ENCODE measurements around the gene MALRD1. TPM values are rescaled to one million over a fixed set of nuclear protein-coding genes. Genes with fewer than 3 reads are reported as not detected.

Gene MALRD1
- total and polyA plus RNA-seq, 7 donors = 0.34 to 4.7 (median 2.1) TPM; not detected in 2

GRCh38 chr10:19777806-19778205, 729.2 kb downstream of the MALRD1 start:
- no peaks in the 10 kb centered on the region for H3K4me1 ChIP-seq
- TF ChIP-seq POLR2AphosphoS5 (IDR thresholded peaks at IDR 0.05) (no peak), POLR2A (IDR thresholded peaks at IDR 0.05) (no peak), CTCF (IDR thresholded peaks at IDR 0.05) (no peak), EP300 (IDR thresholded peaks at IDR 0.05) (no peak)
- H3K4me3 ChIP-seq = no peak overlapping the region
- no peaks in the 10 kb centered on the region for H3K36me3 ChIP-seq
- no peaks in the 10 kb centered on the region for H3K27me3 ChIP-seq
- DNase-seq = no peak
- intact Hi-C loops (cut with DNase I) = no loop called here
- H3K27ac ChIP-seq = no peak overlapping the region
- 31 to 50% methylated on average over 2 of the region's 2 CpGs for WGBS, 2 donors
- no peaks in the 10 kb centered on the region for H3K9me3 ChIP-seq

GRCh38 chr10:19778996-19779395, 730.4 kb downstream of the MALRD1 start:
- no peak for DNase-seq
- 67 to 70% methylated on average over 2 of the region's 2 CpGs for whole genome bisulfite sequencing, 2 donors
- Histone ChIP-seq H3K27ac (no peak overlapping the region), H3K4me3 (no peak overlapping the region), H3K27me3 (no peaks in the 10 kb centered on the region), H3K36me3 (no peaks in the 10 kb centered on the region), H3K9me3 (no peaks in the 10 kb centered on the region), H3K4me1 (no peaks in the 10 kb centered on the region)
- intact Hi-C loops (cut with DNase I) = no loop called here
- no peak for TF ChIP-seq EP300 (IDR thresholded peaks at IDR 0.05)

GRCh38 chr10:19782430-19783089, 734.0 kb downstream of the MALRD1 start:
- Histone ChIP-seq H3K9me3 (no peaks in the 10 kb centered on the region), H3K27me3 (no peaks in the 10 kb centered on the region), H3K27ac (no peak overlapping the region), H3K4me3 (no peak overlapping the region), H3K4me1 (no peaks in the 10 kb centered on the region), H3K36me3 (no peaks in the 10 kb centered on the region)
- intact Hi-C loops (cut with DNase I) = no loop called here
- no peak for DNase-seq
- WGBS, 2 donors = 42 to 46% methylated on average over 6 of the region's 6 CpGs
- TF ChIP-seq EP300 (IDR thresholded peaks at IDR 0.05) (no peak), POLR2AphosphoS5 (IDR thresholded peaks at IDR 0.05) (no peak), CTCF (IDR thresholded peaks at IDR 0.05) (no peak)

- H3K4me1 ChIP-seq = no peaks in the 10 kb centered on the region
- no peak for DNase-seq
- 97% methylated on average over 4 of the region's 4 CpGs for WGBS, 2 donors
- H3K36me3 ChIP-seq = no peaks in the 10 kb centered on the region
- H3K9me3 ChIP-seq = no peaks in the 10 kb centered on the region
- TF ChIP-seq POLR2A (IDR thresholded peaks at IDR 0.05) = no peak
- TF ChIP-seq CTCF (IDR thresholded peaks at IDR 0.05) = no peak
- no peak for TF ChIP-seq POLR2AphosphoS5 (IDR thresholded peaks at IDR 0.05)
- no peak for TF ChIP-seq EP300 (IDR thresholded peaks at IDR 0.05)
- no peak overlapping the region for H3K27ac ChIP-seq
- no peaks in the 10 kb centered on the region for H3K27me3 ChIP-seq
- intact Hi-C loops (cut with DNase I) = no loop called here
- no peak overlapping the region for H3K4me3 ChIP-seq
Measured at GRCh38 chr10:19783721-19784120, 735.1 kb downstream of the MALRD1 start.

Small RNA genes within 50 kb of the gene (small RNA-seq; reads per million reads assigned to genes)
- 0 reads per million in 3 donors for gene AL354695.1
- 0 reads per million in 3 donors for gene HMGN1P20
- 0 reads per million in 3 donors for gene RF00012
- 107 to 173 (median 140) reads per million in 3 donors for gene RNA5SP303

Data from sigmoid colon (tissue), 7 donors.